ENCODE measurements around the gene CLCN2. TPM values are rescaled to one million over a fixed set of nuclear protein-coding genes. Genes with fewer than 3 reads are reported as not detected.

The CLCN2 gene
- polyA plus RNA-seq, 2 of the 4 experiments (the other 2 are of a cell fraction): 2.2 to 5.4 TPM

DNA sequence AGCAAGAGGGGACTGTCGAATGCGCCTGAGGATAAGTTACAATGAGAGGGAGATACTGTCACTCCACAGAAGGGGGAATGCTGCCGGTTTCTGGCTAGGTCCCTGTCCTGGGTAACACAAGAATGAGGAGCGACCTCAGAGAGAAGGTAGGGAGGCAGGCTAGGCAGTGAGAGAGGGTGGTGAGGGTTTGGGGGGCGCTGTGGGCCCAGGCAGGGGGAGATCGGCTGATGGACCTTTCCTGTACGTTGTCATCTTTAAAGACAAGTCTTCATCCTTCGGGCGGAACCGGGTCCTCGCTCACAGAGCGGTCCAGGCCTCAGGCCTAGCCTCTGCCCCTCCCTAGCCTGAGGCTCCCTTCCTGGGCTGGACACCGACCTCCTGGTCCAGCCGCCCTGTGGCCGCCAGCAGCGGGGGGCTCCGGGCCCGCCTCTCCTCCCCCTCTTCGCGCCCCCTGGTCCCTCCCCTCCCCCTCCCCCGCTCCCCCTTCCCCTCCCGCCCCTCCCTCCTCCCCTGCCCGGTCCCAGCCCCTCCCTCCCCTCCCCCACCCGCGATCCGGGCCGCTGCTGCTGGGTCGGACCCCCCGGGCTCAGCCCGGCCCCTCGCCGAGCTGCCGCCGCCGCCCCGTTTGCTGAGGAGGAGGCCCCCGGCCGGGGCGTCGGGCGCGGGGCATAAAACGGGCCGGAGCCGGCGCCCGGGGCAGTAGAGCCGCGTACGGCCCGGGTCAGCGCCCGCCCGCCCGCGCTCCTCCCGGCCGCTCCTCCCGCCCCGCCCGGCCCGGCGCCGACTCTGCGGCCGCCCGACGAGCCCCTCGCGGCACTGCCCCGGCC is 18.2 kb upstream of the CLCN2 start, which contains the start of gene CHRD:
CHRD (plus strand) TSS at position 697 of the 827 bp plus-strand sequence. CDS start 265 bp downstream, outside the sequence.
- 77% methylated on average over 18 of the region's 71 CpGs for WGBS (ENCODE audit: missing lambda C conversion rate)
- Histone ChIP-seq H3K27ac (peak within 1 kb of the TSS; percentile 63 to 84; a peak in 5 of 6 replicates), H3K4me3 (peak within 1 kb of the TSS; percentile 70), H3K9me3 (no peaks in the 10 kb centered on the region), H3K4me2 (peak within 1 kb of the TSS; percentile 100), H3K4me1 (0 out of 3 replicates have a peak, but pooled peaks cover 4% of the 10 kb centered on the region)
- DNase-seq (ENCODE audit: low read depth in 1 of 2, low spot score in 1 of 2) (no peak), ATAC-seq (peak; percentile 4 to 23; a peak in 1 of 6 replicates), FAIRE-seq (no peak)
- TF ChIP-seq MYC (IDR thresholded peaks at IDR 0.05; ENCODE audit: borderline replicate concordance, low read length): no peak
- TF ChIP-seq KDM5A (IDR thresholded peaks at IDR 0.05): no peak
- no peak for TF ChIP-seq REST (IDR thresholded peaks at IDR 0.05)
- TF ChIP-seq PBX3 (IDR thresholded peaks at IDR 0.05): no peak
- TF ChIP-seq JUNB (IDR thresholded peaks at IDR 0.05): no peak
- TF ChIP-seq, protein P1, sequence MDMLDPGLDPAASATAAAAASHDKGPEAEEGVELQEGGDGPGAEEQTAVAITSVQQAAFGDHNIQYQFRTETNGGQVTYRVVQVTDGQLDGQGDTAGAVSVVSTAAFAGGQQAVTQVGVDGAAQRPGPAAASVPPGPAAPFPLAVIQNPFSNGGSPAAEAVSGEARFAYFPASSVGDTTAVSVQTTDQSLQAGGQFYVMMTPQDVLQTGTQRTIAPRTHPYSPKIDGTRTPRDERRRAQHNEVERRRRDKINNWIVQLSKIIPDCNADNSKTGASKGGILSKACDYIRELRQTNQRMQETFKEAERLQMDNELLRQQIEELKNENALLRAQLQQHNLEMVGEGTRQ (IDR thresholded peaks at IDR 0.05): no peak
- TF ChIP-seq JUN (IDR thresholded peaks at IDR 0.05): no peak
- no peak for TF ChIP-seq PHF8 (IDR thresholded peaks at IDR 0.05; ENCODE audit: borderline replicate concordance, low read depth)
- TF ChIP-seq EHF (CRISPR knock-in tag; IDR thresholded peaks at IDR 0.05): no peak
- no peak for TF ChIP-seq ZSCAN20 (CRISPR knock-in tag; IDR thresholded peaks at IDR 0.05)
- no peak for TF ChIP-seq HEYL (CRISPR knock-in tag; IDR thresholded peaks at IDR 0.05)
- TF ChIP-seq CEBPB (IDR thresholded peaks at IDR 0.05): no peak
- TF ChIP-seq FOSL2 (IDR thresholded peaks at IDR 0.05): no peak
- no peak for TF ChIP-seq FOSL2 (CRISPR knock-in tag; IDR thresholded peaks at IDR 0.05)
- TF ChIP-seq RFX5 (IDR thresholded peaks at IDR 0.05): no peak
- no peak for TF ChIP-seq TFCP2L1 (CRISPR knock-in tag; IDR thresholded peaks at IDR 0.05)
- ChIA-PET POLR2A (no interaction called here), CTCF (interaction anchor here (0.9 to 1.0 kb wide), 2 partner anchors 11 to 134 kb away, joined by 3 to 5 read pairs; no protein-coding TSS in a partner anchor)

DNA sequence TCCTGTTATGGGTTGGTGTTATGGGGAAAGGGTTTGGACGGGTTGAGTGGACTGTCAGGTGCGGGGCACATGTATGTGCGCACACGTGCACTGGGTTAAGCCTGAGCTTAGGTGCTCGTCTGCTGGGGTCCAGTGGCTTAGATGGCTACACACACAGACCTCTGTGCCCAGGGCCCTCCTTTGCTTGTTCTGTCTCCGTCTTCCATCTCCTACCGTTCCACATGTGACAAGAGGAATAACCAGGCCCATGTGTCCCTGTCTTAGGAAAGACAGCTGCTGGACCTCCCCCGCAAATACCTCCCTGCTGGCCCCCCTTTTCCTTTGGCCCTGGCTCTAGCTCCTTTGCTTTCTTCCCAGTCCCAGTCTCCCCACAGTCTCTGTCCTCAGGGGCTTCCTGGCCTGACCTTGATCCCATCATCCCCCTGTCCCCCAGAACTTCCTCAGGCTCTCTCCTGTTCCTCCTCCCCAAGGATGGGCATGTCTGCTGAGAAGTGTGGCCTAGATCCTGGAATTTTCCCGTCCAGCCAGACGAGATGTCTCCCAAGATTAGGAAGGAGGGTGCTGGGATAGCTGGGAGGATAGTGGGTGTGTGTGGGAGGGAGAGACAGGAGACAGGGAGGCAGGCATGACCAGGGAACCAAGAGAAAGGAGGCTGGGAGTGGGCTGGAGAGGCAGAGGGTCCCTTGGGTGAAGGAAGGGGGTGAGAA is 17.4 kb upstream of the CLCN2 start:
- no peak overlapping the region for H3K4me2 ChIP-seq
- WGBS (ENCODE audit: missing lambda C conversion rate): 83% methylated on average over 10 of the region's 10 CpGs
- FAIRE-seq (no peak), DNase-seq (ENCODE audit: low read depth in 1 of 2, low spot score in 1 of 2) (no peak), ATAC-seq (no peak; a peak in 1 of 6 replicates)
- H3K9me3 ChIP-seq: no peaks in the 10 kb centered on the region
- no peak for TF ChIP-seq RNF2 (IDR thresholded peaks at IDR 0.05; ENCODE audit: borderline replicate concordance, low read depth)
- no peak for TF ChIP-seq TFCP2L1 (CRISPR knock-in tag; IDR thresholded peaks at IDR 0.05)
- TF ChIP-seq, protein P2, sequence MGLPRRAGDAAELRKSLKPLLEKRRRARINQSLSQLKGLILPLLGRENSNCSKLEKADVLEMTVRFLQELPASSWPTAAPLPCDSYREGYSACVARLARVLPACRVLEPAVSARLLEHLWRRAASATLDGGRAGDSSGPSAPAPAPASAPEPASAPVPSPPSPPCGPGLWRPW (IDR thresholded peaks at IDR 0.05): no peak
- ChIA-PET POLR2A (no interaction called here), CTCF (interaction anchor here (0.9 to 13.6 kb wide), 4 partner anchors 11 to 162 kb away, joined by 3 to 171 read pairs (median 4); no protein-coding TSS in a partner anchor)
- no peak overlapping the region for H3K4me3 ChIP-seq
- H3K27ac ChIP-seq: no peak overlapping the region
- H3K4me1 ChIP-seq: 0 out of 3 replicates have a peak, but pooled peaks cover 4% of the 10 kb centered on the region

Measured in A549 (cell line).